Activated CD8-positive, alpha-beta memory T cell treated with anti-CD3 and anti-CD28 coated beads, Interleukin-2, amount 50 U/mL, for 24 hours (primary cell): ENCODE results near the gene MED16.
"Not testable (repeated sequence)": the region's sequence is repeated elsewhere in the genome, so short reads cannot be mapped to it uniquely, and the experiment has no call there.

Experiments used
- DNase-seq: peaks from one replicate; pipeline ENCODE4 v3.0.0-alpha.2; 2020; ENCODE audit errors: extremely low read depth

Gene MED16

DNA sequence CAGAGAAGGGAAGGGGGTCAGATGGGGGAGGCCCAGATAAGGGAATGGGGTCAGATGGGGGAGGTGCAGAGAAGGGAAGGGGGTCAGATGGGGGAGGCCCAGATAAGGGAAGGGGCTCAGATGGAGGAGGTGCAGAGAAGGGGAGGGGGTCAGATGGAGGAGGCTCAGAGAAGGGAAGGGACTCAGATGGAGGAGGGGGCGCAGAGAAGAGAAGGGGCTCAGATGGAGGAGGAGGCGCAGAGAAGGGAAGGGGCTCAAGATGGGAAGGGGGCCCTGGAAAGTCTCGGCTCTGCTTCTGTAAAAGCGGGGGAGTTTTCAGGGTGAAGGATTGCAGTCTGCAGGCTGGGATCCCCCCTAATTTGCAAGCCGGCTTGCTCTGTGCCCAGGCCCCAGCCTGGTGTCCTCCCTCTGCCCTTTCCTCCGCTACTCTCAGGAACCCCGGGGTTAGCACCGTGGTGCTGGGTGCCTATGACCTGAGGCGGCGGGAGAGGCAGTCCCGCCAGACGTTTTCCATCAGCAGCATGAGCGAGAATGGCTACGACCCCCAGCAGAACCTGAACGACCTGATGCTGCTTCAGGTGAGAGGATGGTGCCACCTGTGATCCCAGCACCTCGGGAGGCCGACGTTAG lies 63.7 kb downstream of the MED16 start:
- no peak for DNase-seq

DNA sequence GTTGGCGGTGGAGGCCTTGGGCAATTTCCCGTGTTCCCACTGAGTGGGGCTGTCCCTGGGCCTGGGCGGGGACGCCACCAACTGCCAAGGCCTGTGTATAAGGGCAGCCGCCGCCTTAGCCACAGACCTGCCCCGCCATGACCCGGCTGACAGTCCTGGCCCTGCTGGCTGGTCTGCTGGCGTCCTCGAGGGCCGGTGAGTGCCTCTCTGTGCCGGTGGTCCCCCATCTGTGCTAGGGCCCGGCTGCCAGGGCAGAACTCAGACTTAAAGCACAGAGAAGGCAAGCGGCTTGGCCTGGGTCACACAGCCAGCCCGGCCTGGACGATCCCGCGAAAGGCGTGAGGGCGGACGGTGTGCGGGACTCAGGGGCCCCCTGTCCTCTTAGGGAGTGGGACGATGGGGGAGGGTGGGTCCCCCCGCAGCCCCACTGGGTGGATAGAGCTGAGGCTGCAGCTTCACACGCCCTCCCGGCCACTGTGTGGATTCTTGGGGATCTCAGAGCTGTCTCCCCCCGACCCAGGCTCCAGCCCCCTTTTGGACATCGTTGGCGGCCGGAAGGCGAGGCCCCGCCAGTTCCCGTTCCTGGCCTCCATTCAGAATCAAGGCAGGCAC lies 65.2 kb downstream of the MED16 start, which contains the start of gene AZU1:
AZU1 (plus strand) TSS at position 128 of the 612 bp plus-strand sequence; CDS start at position 138, 10 bp downstream.
- DNase-seq: no peak

DNA sequence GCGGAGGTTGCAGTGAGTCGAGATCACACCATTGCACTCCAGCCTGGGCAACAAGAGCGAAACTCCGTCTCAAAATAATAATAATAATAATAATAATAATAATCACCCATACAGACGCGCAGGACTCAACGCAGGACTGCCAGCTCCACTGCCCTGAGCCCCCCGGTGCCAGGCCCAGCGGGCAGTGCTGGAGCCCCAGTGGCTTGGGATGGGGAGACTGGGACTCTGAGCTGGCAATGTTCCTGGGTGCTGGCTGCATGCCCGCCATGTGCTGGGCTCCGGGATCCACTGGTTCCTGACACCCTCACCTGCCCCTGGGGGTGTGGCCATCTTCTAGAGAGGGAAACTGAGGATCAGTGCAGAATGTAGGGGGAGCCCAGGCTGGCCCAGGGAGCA lies 65.7 kb downstream of the MED16 start:
- no peak for DNase-seq

DNA sequence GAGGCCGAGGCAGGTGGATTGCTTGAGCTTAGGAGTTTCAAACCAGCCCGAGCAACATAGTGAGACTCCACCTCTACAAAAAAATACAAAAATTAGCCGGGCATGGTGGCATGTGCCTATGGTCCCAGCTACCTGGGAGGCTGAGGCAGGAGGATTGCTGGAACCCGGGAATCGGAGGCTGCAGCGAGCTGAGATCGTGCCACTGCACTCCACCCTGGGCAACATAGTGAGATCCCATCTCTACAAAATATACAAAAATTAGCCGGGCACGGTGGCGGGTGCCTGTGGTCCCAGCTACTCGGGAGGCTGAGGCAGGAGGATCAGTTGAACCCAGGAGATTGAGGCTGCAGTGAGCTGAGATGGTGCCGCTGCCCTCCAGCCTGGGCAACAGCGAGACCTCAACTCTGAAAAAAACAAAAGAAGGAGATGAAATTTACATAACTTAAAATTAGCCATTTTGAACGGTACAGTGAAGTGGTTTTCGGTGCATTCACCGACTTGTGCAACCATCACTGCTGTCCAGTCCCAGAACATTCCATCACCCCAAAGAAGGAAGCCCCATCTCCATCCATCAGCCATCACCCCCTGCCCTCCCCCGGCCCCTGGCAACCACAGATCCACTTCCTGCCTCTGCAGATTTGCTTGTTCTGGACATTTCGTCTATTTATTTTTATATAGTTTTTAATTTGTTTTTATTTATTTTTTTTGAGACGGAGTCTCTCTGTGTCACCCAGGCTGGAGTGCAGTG lies 66.9 kb downstream of the MED16 start:
- DNase-seq: no peak

DNA sequence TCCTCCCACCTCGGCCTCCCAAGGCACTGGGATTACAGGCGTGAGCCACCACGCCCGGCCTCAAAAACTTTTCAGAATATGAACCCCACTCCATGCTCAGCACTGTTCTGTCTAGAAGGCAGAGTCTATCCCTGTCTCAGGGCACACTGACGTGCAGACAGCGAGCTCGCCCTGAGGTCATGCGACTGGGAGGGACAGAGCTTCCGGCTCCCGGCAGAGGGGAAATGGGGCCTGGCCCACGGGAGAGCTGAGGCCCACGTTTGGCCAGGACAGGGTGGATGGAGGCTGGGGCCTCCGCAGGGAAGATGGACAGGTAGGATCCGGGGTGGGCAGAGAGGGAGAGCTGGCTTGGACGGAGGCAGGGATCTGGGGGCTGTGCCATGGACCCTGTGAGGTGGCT lies 68.1 kb downstream of the MED16 start:
- no peak for DNase-seq

- DNase-seq: no peak
Measured at GRCh38 chr19:823565-824121, 69.3 kb downstream of the MED16 start.

GRCh38 chr19:821825-822503 lies 71.0 kb downstream of the MED16 start, which contains the start of gene PLPPR3:
PLPPR3 (minus strand) TSS chr19:821955; CDS start chr19:821559, 396 bp downstream.
- DNase-seq: no peak

DNA sequence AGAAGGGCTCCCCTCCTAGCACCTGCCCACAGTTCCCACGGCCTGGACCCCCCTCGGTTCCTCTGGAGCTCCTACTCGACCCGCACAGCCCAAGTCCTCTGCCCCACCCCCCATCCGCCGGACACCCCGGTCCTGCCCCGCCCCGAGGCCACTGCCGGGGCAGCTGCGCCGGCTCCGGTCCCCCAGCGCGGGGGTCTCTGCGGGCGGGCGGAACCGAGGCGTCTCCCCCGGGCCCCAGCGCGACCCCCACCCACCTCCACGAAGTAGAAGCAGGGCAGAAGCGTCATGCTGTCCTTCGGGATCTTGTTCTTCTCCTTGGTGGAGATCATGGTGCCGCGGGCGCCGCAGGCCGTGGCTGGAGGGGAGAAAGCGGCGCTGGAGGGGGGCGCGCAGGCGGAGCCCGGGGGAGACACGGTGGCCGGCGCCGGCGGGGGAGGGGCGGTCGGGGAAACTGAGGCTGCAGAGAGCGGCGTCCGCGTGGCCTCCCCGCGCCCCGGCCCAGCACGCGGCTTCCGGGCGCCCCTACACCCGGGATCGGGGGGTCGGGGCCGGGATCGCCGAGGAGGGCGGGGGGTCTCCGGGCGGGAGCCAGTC lies 71.7 kb downstream of the MED16 start:
- no peak for DNase-seq

DNA sequence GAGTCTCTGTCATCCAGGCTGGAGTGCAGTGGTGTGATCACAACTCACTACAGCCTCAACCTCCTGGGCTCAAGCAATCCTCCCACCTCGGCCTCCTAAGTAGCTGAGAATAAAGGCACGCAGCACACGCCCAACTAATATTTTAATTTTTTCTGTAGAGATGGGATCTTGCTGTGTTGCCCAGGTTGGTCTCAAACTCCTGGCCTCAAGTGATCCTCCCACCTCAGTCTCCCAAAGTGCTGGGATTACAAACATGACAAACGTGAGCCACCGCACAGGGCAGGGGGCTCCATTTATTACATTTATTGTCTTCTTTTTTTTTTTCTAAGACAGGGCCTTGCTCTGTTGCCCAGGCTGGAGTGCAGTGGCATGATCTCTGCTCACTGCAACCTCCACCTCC lies 72.8 kb downstream of the MED16 start:
- DNase-seq: not testable (repeated sequence)
